ENCODE results near the gene MYL7.

MYL7 gene

GRCh38 chr7:44150466-44150832 lies 9.3 kb upstream of the MYL7 start:
- DNase-seq (ENCODE audit: low spot score) = no peak

GRCh38 chr7:44149571-44150465 lies 8.7 kb upstream of the MYL7 start:
- DNase-seq (ENCODE audit: low spot score) = no peak

GRCh38 chr7:44148961-44149536 lies 7.9 kb upstream of the MYL7 start:
- DNase-seq (ENCODE audit: low spot score) = no peak

- no peak for DNase-seq (ENCODE audit: low spot score)
Measured at GRCh38 chr7:44148166-44148565, 7.0 kb upstream of the MYL7 start.

GRCh38 chr7:44147026-44147991 lies 6.2 kb upstream of the MYL7 start:
- no peak for DNase-seq (ENCODE audit: low spot score)

GRCh38 chr7:44145969-44146911 lies 5.1 kb upstream of the MYL7 start:
- DNase-seq (ENCODE audit: low spot score) = peak; percentile 19

- DNase-seq (ENCODE audit: low spot score) = no peak
Measured at GRCh38 chr7:44145479-44145968, 4.4 kb upstream of the MYL7 start.

GRCh38 chr7:44144968-44145478 lies 3.9 kb upstream of the MYL7 start:
- no peak for DNase-seq (ENCODE audit: low spot score)

GRCh38 chr7:44144426-44144967 lies 3.4 kb upstream of the MYL7 start:
- no peak for DNase-seq (ENCODE audit: low spot score)

GRCh38 chr7:44143646-44144250 lies 2.6 kb upstream of the MYL7 start:
- no peak for DNase-seq (ENCODE audit: low spot score)

- DNase-seq (ENCODE audit: low spot score) = no peak
Measured at GRCh38 chr7:44142028-44142427, 896 bp upstream of the MYL7 start.

- DNase-seq (ENCODE audit: low spot score) = no peak
Measured at GRCh38 chr7:44140341-44140740, 791 bp downstream of the MYL7 start.

GRCh38 chr7:44139311-44140010 lies 1.7 kb downstream of the MYL7 start:
- DNase-seq (ENCODE audit: low spot score) = no peak

GRCh38 chr7:44138698-44139097 lies 2.4 kb downstream of the MYL7 start:
- DNase-seq (ENCODE audit: low spot score) = no peak

GRCh38 chr7:44136731-44137130 lies 4.4 kb downstream of the MYL7 start:
- DNase-seq (ENCODE audit: low spot score) = no peak

GRCh38 chr7:44134943-44135628 lies 6.0 kb downstream of the MYL7 start:
- no peak for DNase-seq (ENCODE audit: low spot score)

- DNase-seq (ENCODE audit: low spot score) = no peak
Measured at GRCh38 chr7:44133295-44133694, 7.8 kb downstream of the MYL7 start.

- no peak for DNase-seq (ENCODE audit: low spot score)
Measured at GRCh38 chr7:44132039-44132438, 9.1 kb downstream of the MYL7 start.

Measured in kidney capillary endothelial cell (primary cell).